HG03039 (cell line): ENCODE data around the gene GFI1B.
"Not testable (repeated sequence)": the region's sequence is repeated elsewhere in the genome, so short reads cannot be mapped to it uniquely, and the experiment has no call there.

Experiments
- ATAC-seq: cut with Tn5 transposase; IDR thresholded peaks from one replicate; pipeline ENCODE4 v1.9.1; 2021; ENCODE audit warnings: mild to moderate bottlenecking, moderate library complexity; ENCODE audit not compliant: unreplicated experiment

The GFI1B gene

GRCh38 chr9:132967908-132968307 lies 10.6 kb upstream of the GFI1B start:
- ATAC-seq: not testable (repeated sequence)

- no peak for ATAC-seq
These were observed 8.7 kb upstream of the GFI1B start for GRCh38 chr9:132969783-132970182.

DNA sequence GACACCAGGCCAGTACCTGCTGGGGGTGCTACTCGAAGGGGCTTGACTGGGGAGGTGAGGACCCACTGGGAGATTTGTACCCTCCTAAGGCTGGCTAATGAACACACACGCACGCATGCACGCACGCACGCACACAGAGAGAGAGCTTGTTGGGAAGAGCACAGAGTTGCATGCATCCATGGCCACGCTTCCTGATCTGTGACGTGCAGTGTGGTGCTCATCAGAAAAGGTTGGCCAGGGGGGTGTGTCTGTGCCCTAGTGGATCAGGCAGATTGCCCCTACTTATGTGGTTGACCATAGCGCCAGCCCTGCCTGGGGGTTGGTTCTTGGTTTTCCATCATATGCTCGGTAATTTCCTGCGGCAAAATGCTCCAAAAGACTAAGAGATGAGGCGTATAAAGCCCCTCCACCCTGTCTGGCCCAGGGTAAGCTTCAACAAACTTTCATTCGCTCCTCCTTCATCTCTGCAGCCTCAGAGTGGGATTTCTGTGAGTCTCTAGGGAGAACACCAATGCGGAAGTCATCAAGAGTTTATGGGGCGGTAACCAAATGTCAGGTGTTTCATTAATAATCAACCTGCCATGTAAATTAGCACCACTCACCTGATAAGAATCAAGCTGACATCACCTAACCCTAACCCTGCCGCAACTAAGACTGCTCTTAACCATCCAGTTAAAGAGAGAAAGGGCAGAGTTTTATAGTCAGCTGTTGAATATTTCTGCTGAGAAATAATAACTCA lies 8.0 kb upstream of the GFI1B start:
- ATAC-seq: no peak

- no peak for ATAC-seq
These were observed 5.3 kb upstream of the GFI1B start for GRCh38 chr9:132973166-132973565.

- ATAC-seq: no peak
These were observed 4.8 kb upstream of the GFI1B start for GRCh38 chr9:132973713-132974112.

GRCh38 chr9:132975961-132976360 lies 2.5 kb upstream of the GFI1B start:
- no peak for ATAC-seq

DNA sequence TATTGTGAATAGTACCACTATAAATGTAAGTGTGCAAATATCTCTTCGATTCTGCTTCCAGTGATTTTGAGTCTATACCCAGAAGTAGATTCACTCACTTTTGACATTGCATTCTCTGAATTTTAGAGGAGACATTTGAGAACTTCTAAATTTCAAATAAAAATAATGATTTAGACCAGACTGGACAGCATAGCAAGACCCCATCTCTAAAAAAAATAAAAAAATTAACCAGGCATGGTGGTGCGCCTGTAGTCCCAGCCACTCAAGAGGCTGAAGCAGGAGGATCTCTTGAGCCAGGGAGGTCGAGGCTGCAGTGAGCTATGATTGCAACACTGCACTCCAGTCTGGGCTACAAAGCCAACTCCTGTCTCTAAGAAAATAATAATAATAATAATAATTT lies 1.9 kb upstream of the GFI1B start:
- no peak for ATAC-seq

GRCh38 chr9:132978112-132978450 lies 413 bp upstream of the GFI1B start:
- ATAC-seq: no peak

GRCh38 chr9:132980157-132980556 lies 1.7 kb downstream of the GFI1B start:
- no peak for ATAC-seq

DNA sequence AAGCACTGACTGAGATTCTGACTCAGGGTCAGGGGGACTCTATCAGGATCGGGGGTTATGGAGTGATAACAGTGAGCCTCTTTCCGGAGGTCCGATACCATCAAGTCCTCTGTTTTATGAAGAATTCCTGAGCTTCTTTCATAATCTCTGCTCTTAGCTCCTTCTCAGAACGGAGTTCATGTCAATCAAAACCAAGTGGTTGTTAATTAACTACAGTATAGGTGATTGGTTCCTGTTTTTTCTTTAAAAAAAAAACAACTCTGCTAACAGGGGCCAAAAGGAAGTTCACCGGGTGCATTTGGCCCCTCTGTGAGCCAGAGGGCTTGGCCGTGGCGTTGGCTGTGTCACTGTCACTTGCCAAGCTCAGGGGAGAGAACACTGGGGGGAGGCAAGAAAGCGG lies 4.0 kb downstream of the GFI1B start:
- no peak for ATAC-seq

GRCh38 chr9:132983491-132984201 lies 5.2 kb downstream of the GFI1B start:
- no peak for ATAC-seq

DNA sequence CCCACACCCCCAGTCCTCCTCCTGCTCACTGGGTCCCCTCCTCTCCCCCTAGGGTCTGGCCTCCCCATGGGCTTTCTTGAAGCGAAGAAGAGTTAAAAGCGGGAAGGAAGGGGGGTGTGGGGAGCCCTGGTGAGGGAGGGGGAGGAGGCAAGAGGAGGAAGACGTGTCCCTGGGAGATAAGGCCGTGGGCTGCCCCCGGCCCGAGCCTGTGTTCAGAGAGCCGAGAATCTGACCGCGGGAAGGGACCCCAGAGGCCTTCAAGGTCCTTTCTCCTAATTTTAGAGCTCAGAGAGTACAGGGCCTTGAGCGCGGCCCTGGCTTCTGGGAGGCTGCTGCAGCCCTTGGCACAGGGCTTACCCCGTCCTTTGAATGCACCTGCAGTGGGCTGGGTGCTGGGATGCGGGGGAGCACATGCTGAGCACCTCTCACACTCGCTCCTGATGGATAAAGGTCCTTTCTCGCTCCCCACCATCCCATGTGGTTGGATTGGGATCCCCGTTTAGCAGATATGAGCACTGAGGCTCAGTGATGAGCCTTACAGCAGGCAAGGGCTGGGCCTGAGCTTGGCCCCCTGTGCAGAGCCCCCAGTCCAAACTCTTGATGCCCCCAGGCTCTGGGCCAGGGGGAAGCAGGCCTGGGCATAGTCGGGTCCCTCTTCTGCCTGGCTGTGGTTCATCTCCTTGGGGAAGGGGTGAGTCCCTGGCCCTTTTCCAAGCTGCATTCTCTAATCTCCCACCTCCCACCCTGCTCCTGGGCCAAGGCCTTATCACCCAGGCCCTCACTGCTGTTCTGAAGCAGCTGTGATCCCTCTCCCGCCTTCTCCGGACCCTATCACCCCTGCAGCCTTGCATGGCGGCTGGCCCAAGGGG lies 5.9 kb downstream of the GFI1B start:
- no peak for ATAC-seq

- ATAC-seq: no peak
These were observed 6.5 kb downstream of the GFI1B start for GRCh38 chr9:132985071-132985350.

DNA sequence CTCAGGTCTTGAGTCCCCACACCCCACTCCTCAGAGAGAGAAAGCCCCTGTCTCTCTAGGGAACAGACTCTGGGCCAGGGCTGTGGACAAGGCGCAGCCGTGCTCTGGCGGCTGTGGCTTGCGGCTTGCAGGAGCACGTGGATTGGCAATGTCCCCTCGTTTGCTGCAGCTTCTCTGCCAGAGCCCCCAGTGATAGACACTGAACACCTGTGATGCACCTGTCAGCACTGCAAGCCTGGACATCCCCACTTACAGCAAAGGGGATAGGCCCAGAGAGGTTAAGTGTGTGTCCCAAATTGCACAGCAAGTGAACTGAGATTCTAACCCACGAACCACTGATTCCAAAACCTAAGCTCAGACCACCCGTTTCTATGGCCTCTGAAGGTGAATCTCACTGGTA lies 7.0 kb downstream of the GFI1B start:
- no peak for ATAC-seq

DNA sequence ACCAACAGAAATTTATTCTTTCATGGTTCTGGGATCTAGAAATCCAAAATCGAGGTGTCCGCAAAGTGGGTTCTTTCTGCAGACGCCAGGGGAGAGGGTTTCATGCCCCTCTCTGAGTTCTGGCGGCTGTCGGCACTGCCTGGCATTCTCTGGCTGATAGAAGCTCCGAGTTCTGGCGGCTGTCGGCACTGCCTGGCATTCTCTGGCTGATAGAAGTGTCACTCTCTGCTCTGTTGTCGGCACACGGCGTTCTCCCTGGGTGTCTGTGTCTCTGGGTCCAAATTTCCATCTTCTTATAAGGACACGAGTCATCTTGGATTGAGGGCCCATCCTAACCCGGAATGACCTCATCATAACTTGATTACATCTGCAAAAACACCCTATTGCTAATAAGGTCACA lies 7.6 kb downstream of the GFI1B start:
- ATAC-seq: no peak

- ATAC-seq: no peak
These were observed 8.4 kb downstream of the GFI1B start for GRCh38 chr9:132986640-132987620.

- ATAC-seq: no peak
These were observed 9.9 kb downstream of the GFI1B start for GRCh38 chr9:132988244-132989013.

DNA sequence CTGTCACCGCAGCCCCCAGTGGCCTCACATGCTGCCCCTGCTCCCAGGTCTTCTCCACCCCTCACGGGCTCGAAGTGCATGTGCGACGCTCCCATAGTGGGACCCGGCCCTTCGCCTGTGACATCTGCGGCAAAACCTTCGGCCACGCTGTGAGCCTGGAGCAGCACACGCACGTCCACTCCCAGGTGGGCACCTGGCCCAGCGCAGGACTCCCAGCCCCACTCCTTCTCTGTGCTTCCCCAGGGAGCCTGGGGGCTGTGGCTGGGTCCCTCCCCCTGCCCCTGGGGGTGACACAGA lies 10.5 kb downstream of the GFI1B start:
- ATAC-seq: no peak

DNA sequence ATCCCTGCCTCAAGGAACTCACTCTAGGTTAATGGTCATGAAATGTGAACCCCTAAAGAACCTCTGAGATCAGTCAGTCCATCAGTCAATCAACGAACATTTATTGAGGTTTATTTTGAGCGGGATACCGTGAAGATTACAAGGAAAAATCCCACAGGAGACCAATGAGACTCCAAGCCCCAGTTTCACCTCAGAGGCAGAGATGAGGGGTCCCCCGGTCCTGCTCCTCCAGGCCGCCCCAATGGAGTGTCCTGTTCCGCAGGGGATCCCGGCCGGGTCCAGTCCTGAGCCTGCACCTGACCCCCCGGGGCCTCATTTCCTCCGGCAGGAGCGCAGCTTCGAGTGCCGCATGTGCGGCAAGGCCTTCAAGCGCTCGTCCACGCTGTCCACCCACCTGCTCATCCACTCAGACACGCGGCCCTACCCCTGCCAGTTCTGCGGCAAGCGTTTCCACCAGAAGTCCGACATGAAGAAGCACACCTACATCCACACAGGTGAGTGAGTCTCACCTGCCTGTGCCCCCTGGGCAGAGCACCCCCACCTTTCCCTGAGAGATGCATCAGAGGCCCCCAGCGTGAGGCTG lies 11.0 kb downstream of the GFI1B start:
- ATAC-seq: no peak

- ATAC-seq: not testable (repeated sequence)
These were observed 11.6 kb downstream of the GFI1B start for GRCh38 chr9:132989998-132990557.
